Cardiac fibroblast (primary cell): ENCODE results near the gene GJA3.
A peak's percentile ranks its signal among the peaks of the same experiment; 100 is the strongest.

Experiments used
- DNase-seq, 2 donors: peaks; one replicate each; pipeline versions ENCODE4 v3.0.0 to v3.0.0-alpha.2; 2010; ENCODE audit warnings: low read depth in 2 of 2
- H3K4me3 ChIP-seq, 2 donors: replicated peaks in 1 of 2; 1 replicate in 1 of 2; 2 replicates in 1 of 2; pipeline ENCODE4 v1.5.1; 2011; ENCODE audit warnings: low read depth in 2 of 2, low read length in 2 of 2, mild to moderate bottlenecking in 2 of 2, moderate library complexity in 1 of 2
- CTCF ChIP-seq: IDR thresholded peaks from one replicate; pipeline ENCODE4 v1.5.1; 2011; ENCODE audit warnings: low read depth, mild to moderate bottlenecking, low read length, inconsistent platforms

GJA3 gene

GRCh38 chr13:20181188-20181587, 20.3 kb upstream of the GJA3 start:
- no peak for TF ChIP-seq CTCF
- no peak overlapping the region for H3K4me3 ChIP-seq
- DNase-seq, result no peak

- TF ChIP-seq CTCF, result no peak
- no peak overlapping the region for H3K4me3 ChIP-seq
- DNase-seq, result no peak
Measured at GRCh38 chr13:20178156-20178555, 17.3 kb upstream of the GJA3 start.

GRCh38 chr13:20177049-20177831, 16.4 kb upstream of the GJA3 start:
- H3K4me3 ChIP-seq, result no peak overlapping the region
- TF ChIP-seq CTCF, result no peak
- DNase-seq, result no peak

GRCh38 chr13:20175907-20176652, 15.2 kb upstream of the GJA3 start:
- DNase-seq, result no peak
- no peak overlapping the region for H3K4me3 ChIP-seq
- TF ChIP-seq CTCF, result no peak

GRCh38 chr13:20175406-20175794, 14.5 kb upstream of the GJA3 start:
- no peak overlapping the region for H3K4me3 ChIP-seq
- no peak for DNase-seq
- TF ChIP-seq CTCF, result no peak

- peak; percentile 94 for DNase-seq
- H3K4me3 ChIP-seq, result peak overlapping the region in 1 of 2 donors; percentile 19
- TF ChIP-seq CTCF, result no peak
Measured at GRCh38 chr13:20174656-20175405, 14.0 kb upstream of the GJA3 start.
